GM13977 (cell line): ENCODE results near the gene ACSBG1.

Experiments
- DNase-seq: peaks from one replicate; pipeline ENCODE4 v3.0.0; 2012; ENCODE audit warnings: low spot score
- in situ Hi-C: fragments of 300-500 bp; cut with MboI; formaldehyde crosslinking; loops from one replicate; pipeline ENCODE4 v1.12.0; 2022; ENCODE audit warnings: low sequenced_read_pairs, low pct_unique_long_range_greater_than_20kb, mixed read lengths, inconsistent platforms; ENCODE audit not compliant: unreplicated experiment
- TF ChIP-seq, protein P1 (sequence below): IDR thresholded peaks from 2 replicates; pipeline ENCODE4 v1.5.1; 2012; ENCODE audit warnings: mild to moderate bottlenecking, control low read depth; ENCODE audit not compliant: insufficient read depth; ENCODE audit errors: extremely low read depth, missing control alignments

Gene ACSBG1

DNA sequence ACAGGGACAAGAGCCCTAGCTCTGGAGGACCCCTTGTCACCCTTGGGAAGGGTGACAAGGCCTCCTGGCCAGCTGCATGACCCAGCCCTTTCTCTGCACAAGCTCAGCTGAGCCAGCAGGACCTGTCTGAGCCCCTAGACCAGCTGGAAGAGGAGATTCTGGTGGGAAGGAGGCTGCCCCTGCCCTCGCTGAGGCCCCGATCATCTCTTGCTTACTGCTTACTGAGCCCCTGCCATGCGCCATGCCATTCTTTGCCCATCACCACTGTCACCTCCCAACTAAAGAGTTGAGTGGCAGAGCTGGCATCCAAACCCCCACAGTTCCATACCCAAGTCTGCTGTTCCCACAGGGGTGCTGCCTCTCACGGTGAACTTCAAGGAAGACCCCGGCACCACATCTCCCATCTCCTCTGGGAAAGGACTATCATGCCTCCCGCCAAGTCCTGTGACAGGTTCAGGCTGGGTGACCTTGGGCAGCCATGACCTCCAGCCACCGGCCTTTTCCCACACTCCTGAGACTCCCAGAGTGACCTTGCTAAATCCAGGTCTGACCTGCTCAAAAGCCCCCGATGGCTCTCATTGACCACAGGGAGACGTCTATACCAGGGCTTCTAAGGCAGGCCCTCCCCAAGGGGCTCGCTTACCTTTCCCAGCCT is 34.0 kb downstream of the ACSBG1 start:
- no peak for DNase-seq
- in situ Hi-C loops = no loop called here
- TF ChIP-seq, protein P1, sequence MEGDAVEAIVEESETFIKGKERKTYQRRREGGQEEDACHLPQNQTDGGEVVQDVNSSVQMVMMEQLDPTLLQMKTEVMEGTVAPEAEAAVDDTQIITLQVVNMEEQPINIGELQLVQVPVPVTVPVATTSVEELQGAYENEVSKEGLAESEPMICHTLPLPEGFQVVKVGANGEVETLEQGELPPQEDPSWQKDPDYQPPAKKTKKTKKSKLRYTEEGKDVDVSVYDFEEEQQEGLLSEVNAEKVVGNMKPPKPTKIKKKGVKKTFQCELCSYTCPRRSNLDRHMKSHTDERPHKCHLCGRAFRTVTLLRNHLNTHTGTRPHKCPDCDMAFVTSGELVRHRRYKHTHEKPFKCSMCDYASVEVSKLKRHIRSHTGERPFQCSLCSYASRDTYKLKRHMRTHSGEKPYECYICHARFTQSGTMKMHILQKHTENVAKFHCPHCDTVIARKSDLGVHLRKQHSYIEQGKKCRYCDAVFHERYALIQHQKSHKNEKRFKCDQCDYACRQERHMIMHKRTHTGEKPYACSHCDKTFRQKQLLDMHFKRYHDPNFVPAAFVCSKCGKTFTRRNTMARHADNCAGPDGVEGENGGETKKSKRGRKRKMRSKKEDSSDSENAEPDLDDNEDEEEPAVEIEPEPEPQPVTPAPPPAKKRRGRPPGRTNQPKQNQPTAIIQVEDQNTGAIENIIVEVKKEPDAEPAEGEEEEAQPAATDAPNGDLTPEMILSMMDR = no peak

DNA sequence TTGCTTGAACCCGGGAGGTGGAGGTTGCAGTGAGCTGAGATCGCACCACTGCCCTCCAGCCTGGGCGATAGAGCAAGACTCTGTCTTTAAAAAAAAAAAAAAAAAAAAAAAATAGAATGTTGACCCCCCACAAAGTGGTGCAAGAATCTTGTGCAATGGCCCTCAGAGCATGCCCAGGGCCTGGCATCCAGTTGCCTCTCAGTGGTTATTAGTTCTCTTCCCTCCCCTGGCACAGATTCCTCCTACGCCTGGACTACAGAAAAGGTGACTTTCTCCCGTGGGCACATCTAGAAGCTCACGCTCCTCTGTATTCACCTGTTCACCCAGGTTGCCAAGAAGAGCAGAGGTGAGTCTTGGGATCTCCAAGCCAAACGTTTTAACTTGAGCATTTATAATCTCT is 36.7 kb downstream of the ACSBG1 start:
- in situ Hi-C loops = loop anchor here (5.0 kb wide), 1 partner anchor 65 kb away; the partner anchor contains the start of gene CIB2
- TF ChIP-seq, protein P1 = no peak
- no peak for DNase-seq

DNA sequence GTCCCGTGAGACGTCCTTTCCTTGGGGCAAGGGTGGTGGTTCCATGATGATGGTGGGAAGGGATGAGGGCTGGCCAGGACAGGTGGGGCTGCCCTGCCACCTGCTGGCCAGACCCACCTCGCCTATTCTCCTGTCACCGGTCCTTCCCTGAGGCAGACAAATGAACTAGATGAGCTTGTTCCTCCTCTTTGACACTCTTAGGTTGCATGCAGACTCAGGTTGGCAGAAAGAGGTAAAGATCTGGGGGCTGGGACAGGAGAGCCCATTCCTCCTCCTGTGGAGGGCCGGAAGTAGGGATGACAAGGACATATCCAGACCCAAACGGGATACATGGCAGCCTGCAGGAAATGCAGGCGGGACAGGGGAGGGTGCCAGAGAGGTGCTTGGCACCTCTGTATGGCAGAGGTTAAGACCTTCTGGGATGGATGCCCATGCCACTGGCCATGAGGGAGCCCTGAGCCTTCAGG is 38.6 kb downstream of the ACSBG1 start:
- DNase-seq = peak; percentile 85
- TF ChIP-seq, protein P1 = peak; percentile 96
- in situ Hi-C loops = loop anchor here (5.0 kb wide), 1 partner anchor 63 kb away; the partner anchor contains the start of gene CIB2

DNA sequence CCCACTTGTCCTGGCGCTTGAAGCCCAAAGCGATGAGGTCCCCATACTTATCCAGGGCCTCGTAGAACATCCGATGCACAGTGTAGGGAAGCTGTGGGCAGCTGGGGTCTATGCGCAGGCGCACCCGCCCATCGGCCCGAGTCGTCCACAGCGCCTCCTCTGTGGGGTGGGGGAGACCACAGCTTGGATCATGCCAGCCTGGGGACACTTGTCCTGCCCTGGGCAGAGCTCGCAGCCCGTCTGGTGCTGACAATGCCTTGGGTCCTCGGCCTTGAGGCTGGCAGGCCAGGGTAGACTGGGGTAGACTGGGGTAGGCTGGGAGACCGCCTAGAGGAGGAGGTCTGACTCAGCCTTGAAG is 39.8 kb downstream of the ACSBG1 start:
- in situ Hi-C loops = no loop called here
- DNase-seq = no peak
- TF ChIP-seq, protein P1 = no peak

DNA sequence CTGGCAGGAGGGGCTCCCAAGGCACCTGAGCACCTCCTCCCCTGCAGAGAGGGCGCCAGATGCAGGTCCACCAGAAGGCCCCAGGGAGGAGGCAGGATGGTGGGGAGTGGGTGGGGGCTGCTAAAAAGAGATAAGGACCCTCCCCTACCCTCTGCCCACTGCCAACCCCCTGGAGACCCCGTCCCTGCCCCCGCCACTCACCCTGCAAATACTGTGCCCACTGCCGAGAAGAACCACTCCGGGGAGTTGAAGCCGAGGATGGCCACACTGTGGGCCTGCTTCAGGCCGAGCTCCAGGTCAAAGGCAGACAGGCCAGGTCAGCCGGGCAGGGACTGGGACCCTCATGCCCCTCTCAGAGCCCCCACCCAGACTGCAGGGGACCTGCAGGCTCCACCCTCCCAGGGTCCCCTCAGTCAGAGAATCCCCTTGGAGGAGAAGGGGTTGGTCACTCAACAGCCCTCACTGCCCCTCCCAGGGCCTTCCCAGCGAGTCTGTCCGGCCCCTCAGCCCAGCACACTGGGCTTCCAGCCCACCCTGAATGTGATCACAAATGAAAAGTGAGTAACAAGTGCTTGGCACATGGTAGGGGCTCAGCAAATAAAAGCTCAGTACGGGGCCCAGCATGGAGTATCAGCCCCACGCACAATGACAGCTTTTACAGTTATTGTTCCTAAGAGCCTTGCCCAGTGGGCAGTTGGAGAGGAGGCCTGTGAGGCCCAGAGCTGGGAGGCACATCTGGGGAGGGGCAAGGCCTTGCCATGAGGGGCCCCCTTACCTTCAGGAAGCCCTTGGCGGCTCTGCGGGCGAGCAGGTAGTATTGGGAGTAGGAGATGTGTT is 40.4 kb downstream of the ACSBG1 start:
- TF ChIP-seq, protein P1 = no peak

DNA sequence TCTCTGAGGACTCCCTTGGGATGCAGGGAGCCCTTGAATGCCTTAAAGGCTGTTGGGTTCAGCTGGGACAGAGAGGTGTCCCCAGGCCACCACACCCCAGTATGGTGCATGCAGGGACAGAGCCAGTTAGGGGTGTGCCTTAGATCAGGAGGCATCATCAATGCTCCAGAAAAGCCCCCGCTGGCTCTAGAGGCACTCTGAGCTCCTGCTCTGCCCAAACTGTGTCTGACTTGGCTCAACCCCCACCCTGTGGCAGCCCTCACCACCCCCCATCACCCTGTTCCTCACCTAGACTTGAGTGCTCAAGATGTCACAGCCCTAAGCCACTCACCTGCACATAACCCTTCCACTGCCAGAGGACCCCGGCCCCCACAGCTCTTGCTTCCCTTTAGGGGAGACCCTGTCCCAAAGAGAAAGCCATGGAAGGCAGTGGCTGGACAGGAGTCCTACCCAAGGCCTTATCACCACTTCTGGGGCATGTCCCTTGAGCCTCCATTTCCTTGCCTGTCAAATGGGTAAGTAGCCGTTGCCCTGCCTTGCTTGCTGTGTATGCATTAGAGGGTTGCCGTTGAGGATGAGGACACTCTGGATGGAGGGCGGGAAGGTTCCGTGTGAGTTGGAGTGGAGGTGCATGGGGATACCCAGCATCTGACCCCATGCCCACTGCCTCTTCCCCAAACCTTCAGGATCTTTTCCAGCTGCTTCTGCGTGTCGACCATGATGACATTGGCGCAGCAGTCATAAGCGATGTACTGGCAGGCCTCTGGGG is 41.4 kb downstream of the ACSBG1 start:
- TF ChIP-seq, protein P1 = no peak
- in situ Hi-C loops = no loop called here
- no peak for DNase-seq

More for the DNA sequence above, 40.4 kb downstream of the ACSBG1 start:
- DNase-seq = no peak
- in situ Hi-C loops = no loop called here
